NCI-H526 (cell line): ENCODE data around the gene MRPL28.
"Not testable (repeated sequence)": the region's sequence is repeated elsewhere in the genome, so short reads cannot be mapped to it uniquely, and the experiment has no call there.

Experiments used
- DNase-seq, 2 experiments: peaks; one replicate each; lab custom pipeline; 2025; lab: John Stamatoyannopoulos, UW

Gene MRPL28

DNA sequence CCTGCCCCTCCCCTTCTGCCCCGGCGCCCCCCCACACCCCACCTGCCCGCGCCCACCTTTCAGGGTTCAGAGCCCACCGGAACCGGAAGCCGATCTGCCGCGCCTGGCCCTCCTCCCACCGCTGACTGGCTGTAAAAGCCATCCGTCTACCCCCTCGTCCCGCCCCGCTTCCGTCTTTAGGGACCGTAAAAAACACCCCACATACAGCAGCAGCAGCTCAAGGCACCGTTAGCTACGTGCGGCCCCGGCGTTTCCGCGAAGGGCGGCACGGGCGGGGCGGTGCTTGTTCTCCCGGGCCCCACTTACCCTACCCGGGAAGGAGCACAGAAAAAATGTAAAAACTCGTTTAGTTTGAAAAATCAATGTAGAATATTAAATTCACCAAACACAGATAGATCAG is at the start of gene MRPL28:
Gene MRPL28 (minus strand): TSS at position 96 of the 400 bp plus-strand sequence. CDS start 320 bp downstream, outside the sequence.
- peak; percentile 67 to 94 for DNase-seq

GRCh38 chr16:415170-415498 is 44.8 kb upstream of the MRPL28 start:
- not testable (repeated sequence) for DNase-seq

GRCh38 chr16:414395-415169 is 44.2 kb upstream of the MRPL28 start:
- no peak for DNase-seq

GRCh38 chr16:411576-412265 is 41.4 kb upstream of the MRPL28 start:
- no peak for DNase-seq

GRCh38 chr16:410516-411178 is 40.3 kb upstream of the MRPL28 start:
- no peak for DNase-seq

DNA sequence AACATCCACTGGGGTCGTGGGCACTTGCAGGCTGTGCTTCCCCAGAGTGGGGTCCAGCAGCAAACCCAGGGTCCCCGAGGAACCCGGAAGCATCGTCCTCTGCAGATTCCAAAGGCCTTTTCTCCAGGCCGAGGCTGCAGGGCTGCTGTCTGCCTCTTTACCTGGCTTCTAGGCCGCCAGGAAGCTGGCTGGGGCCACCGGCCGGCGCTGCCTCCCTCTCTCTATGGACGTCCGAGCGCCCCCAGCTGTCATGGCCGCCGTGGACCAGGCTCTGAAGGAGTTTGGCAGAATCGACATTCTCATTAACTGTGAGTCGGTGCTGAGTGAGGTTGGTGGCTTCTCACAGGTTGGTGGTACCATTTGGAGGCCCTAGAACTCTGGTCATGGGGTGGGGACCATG is 36.9 kb upstream of the MRPL28 start:
- no peak for DNase-seq

- no peak for DNase-seq
Observed at GRCh38 chr16:405548-406506, 35.5 kb upstream of the MRPL28 start.

- no peak for DNase-seq
Observed at GRCh38 chr16:404971-405486, 34.7 kb upstream of the MRPL28 start.

DNA sequence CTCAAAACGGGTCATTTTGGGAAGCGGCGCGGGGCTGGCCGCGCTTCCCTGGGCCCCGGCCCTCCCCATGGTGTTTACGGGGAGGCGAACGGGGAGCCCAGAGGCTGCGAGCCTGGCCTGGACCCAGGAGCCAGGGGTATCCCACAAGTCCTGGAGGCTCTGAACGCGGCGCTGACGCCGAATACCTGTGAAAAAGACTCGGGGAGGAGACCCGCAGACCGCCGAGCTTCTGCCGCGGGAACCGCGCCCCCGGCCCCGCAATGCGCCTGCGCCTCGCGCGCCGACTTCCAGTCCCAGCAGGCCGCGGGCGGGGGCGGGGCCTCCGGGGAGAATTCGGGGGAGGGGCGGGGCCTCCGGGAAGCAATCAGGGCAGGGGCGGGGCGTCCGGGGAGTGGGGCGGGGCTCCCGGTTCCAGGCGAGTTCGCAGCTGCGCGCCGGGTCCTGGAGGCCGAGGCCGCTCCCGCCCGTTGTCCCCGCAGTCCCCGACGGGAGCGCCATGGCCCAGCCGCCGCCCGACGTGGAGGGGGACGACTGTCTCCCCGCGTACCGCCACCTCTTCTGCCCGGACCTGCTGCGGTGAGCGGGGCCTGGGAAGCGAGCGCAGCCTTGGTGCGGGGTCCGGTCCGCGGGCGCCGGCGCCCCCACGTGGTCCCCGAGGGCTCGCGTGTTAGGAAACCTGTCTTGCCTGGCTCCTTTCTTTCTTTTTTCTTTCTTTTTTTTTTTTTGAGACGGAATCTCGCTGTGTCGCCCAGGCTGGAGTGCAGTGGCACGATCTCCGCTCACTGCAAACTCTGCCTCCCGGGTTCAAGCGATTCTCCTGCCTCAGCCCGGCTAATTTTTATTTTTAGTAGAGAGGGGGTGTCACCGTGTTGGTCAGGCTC is 31.4 kb upstream of the MRPL28 start, which contains the start of gene DECR2:
Gene DECR2 (plus strand): TSS at position 418 of the 881 bp plus-strand sequence. CDS start 79 bp downstream, at position 497.
- peak; percentile 53 to 89 for DNase-seq

DNA sequence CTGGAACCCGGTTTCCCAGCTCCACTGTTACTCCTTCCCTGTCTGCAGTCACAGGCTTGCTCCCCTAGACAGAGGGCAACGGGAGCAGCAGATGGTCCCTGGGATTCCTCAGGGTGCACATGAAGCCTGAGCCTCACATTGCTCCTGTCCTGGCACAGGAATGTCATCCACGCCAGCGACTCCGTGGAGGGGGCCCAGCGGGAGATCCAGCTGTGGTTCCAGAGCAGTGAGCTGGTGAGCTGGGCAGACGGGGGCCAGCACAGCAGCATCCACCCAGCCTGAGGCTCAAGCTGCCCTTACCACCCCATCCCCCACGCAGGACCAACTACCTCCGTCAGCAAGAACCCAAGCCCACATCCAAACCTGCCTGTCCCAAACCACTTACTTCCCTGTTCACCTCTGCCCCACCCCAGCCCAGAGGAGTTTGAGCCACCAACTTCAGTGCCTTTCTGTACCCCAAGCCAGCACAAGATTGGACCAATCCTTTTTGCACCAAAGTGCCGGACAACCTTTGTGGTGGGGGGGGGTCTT is 29.8 kb upstream of the MRPL28 start:
- DNase-seq: no peak

DNA sequence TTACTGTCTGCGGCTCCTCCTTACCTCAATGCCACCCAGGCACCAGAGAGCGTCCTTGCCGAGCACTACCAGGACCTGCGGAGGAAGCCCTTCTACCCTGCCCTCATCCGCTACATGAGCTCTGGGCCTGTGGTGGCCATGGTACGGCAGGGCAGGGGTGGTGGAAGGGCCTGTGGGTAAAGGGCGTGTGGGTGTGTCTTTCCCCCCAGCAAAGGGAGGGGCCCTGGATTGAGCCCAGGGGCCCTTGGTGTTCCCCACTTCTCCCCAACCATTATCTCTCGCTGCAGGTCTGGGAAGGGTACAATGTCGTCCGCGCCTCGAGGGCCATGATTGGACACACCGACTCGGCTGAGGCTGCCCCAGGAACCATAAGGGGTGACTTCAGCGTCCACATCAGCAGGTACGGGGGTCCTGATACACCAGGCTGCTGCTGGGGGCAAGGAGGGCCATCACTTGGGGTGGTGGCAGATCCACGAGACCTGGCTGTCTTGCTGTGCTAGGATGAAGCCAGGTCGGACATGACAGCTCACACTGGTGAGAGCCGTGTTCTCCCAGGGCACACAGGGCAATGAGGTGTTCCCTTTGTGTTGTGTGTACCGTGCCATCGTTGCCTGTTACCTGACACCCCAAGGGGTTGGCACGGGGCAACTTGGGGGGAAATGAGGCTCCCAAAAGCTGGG is 29.1 kb upstream of the MRPL28 start:
- no peak for DNase-seq

DNA sequence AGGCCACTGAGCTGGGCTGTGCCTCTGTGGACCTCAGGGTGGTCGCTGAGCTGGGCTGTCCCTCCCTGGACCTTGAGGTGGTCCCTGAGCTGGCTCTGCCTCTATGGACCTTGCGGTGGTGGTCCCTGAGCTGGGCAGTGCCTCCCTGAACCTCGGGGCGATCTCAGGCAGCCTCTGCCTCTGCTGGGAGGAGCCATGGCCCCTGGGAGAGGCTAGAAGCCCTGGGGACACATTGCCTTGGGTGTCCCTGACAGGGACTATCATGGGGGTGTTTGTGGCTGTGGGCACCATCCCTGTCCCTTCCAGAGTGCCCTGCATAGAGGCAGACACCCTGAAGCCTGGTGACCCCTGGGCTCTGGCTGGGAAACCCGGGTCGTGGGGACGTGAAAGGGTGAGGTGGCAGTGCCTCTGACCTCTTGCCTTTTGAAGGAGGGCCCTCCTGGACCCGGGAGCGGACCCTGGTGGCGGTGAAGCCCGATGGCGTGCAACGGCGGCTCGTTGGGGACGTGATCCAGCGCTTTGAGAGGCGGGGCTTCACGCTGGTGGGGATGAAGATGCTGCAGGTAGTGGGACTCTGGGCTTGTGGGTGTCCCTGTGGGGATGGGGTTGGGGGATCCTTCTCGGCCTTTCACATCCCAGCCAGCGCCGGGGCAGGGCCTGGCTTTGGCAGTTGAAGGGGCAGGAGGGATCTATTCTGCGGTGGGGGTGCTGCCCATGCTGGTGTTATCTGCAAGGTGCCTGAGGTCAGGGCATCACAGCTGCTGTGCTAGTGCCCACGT is 28.4 kb upstream of the MRPL28 start:
- DNase-seq: no peak

- peak in 1 of 2 experiments; percentile 78 for DNase-seq
Observed at GRCh38 chr16:397736-398332, 27.5 kb upstream of the MRPL28 start.

DNA sequence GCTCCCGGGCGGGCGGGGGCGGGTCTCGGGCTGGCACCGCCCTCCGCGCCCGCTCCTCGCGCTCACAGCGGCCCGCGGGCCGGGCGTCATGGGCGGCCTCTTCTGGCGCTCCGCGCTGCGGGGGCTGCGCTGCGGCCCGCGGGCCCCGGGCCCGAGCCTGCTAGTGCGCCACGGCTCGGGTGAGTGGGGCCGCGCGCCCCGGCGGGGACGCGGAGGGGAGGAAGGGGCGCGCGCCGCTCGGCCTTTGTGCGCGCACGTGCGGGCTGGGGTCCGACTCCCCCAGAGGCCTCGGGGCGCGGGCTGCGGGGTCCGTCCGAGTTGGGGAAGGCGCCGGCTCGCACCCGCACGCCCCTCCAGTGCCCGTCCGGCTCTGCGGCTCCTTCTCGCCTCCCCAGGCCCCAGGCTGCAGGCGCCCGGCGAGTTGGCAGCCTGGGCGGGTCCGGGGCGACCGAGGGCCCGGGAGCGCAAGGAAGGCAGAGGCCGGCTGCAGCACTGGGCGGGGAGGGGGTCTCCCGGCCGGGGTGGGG is 26.9 kb upstream of the MRPL28 start, which contains the start of gene NME4:
Gene NME4 (plus strand): TSS at position 65 of the 527 bp plus-strand sequence. CDS start 24 bp downstream, at position 89.
- DNase-seq: peak in 1 of 2 experiments; percentile 61

- peak in 1 of 2 experiments; percentile 59 for DNase-seq
Observed at GRCh38 chr16:396605-397004, 26.3 kb upstream of the MRPL28 start.

DNA sequence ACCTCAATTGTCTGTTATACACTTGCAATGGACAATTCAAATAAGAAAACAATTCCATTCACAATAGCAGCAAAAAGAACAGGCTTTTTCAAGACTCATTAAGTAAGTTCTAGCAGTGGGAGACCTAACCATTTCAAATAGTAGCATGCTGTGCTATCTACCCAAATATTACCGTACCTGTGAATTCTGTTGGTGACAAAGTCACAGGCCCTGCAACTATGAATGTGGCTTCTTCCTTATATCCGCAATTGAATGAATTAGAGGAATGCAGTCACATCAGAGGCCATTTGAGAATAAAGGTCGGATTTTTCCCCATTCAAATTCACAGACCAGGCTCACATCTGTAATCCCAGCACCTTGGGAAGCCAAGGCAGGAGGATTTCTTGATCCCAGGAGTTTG is 25.9 kb upstream of the MRPL28 start:
- DNase-seq: no peak

GRCh38 chr16:392450-393030 is 22.2 kb upstream of the MRPL28 start:
- no peak for DNase-seq
